Left lung (tissue), 10 donors: ENCODE results near the gene ADGRG7. TPM values are rescaled to one million over a fixed set of nuclear protein-coding genes. Genes with fewer than 3 reads are reported as not detected.

ENCODE experiments used
- ATAC-seq: fragments of 200-7000 bp; cut with Tn5 transposase; one replicate; pipeline ENCODE4 v1.9.1; 2020; ENCODE audit warnings: moderate library complexity
- DNase-seq, 4 donors: peaks; one replicate each; pipeline ENCODE4 v3.0.0-alpha.2; 2013 to 2020
- H3K27ac ChIP-seq, 2 donors: fragments of 200-600 bp; sonication (generic) in 1 of 2; one replicate each; pipeline versions ENCODE4 v1.5.0 to v1.8.0; 2020 to 2021
- H3K27me3 ChIP-seq, 2 donors: fragments of 200-600 bp; sonication (generic) in 1 of 2; one replicate each; pipeline versions ENCODE4 v1.5.0 to v1.8.0; 2020 to 2021
- H3K36me3 ChIP-seq, 2 donors: fragments of 200-600 bp; sonication (generic) in 1 of 2; one replicate each; pipeline versions ENCODE4 v1.5.0 to v1.8.0; 2020 to 2021
- H3K4me1 ChIP-seq, 2 donors: fragments of 200-600 bp; one replicate each; pipeline ENCODE4 v1.8.0; 2021
- H3K4me3 ChIP-seq, 2 donors: fragments of 200-600 bp; sonication (generic) in 1 of 2; one replicate each; pipeline versions ENCODE4 v1.5.0 to v1.8.0; 2020 to 2021; ENCODE audit warnings: mild to moderate bottlenecking in 1 of 2
- H3K9me3 ChIP-seq, 2 donors: fragments of 200-600 bp; sonication (generic) in 1 of 2; one replicate each; pipeline versions ENCODE4 v1.5.0 to v1.8.0; 2020 to 2021
- CTCF ChIP-seq, 2 donors: fragments of 200-600 bp; sonication (generic) in 1 of 2; IDR thresholded peaks; one replicate each; pipeline versions ENCODE4 v1.5.0 to v1.8.0; 2021; ENCODE audit warnings: antibody characterized with exemption in 2 of 2
- intact Hi-C, 2 donors: fragments of 100-400 bp; cut with DNase I; formaldehyde crosslinking; loops; one replicate each; pipeline versions ENCODE4 v1.11.2 to v1.14.2; 2022
- polyA plus RNA-seq, 6 donors: library from polyadenylated mRNA; unstranded; fragments of 120-200 nt; gene quantifications; one replicate each; pipeline ENCODE4 v1.2.1, GENCODE V29; 2013; ENCODE audit not compliant: insufficient read length in 6 of 6
- total RNA-seq, 2 donors: library from RNA; stranded (reverse); fragmentation: NEBNext Ultra II Directional; extraction: Animal tissue kit (Norgen Biotek cat#: 25700); gene quantifications; one replicate each; pipeline ENCODE4 v1.2.1, GENCODE V29; 2021
- donor health status: DM: no; HTN: yes; CAD: no.
- donor health status: DM: no; HTN: no; CAD: no.

ADGRG7 gene
- total and polyA plus RNA-seq, 8 donors, result not detected

- no peak for TF ChIP-seq CTCF (IDR thresholded peaks at IDR 0.05)
- no peak overlapping the region for H3K4me3 ChIP-seq
- H3K9me3 ChIP-seq, result no peaks in the 10 kb centered on the region
- H3K4me1 ChIP-seq, result no peaks in the 10 kb centered on the region
- H3K27ac ChIP-seq, result no peak overlapping the region
- H3K36me3 ChIP-seq, result no peaks in the 10 kb centered on the region
- ATAC-seq, result no peak
- peaks cover 0 to 3% of the 10 kb centered on the region in 2 donors for H3K27me3 ChIP-seq
- intact Hi-C loops, result no loop called here
- no peak for DNase-seq
Measured at GRCh38 chr3:100697172-100697571, 87.8 kb downstream of the ADGRG7 start.

GRCh38 chr3:100697723-100698285, 88.4 kb downstream of the ADGRG7 start:
- intact Hi-C loops, result no loop called here
- no peaks in the 10 kb centered on the region for H3K36me3 ChIP-seq
- no peaks in the 10 kb centered on the region for H3K9me3 ChIP-seq
- DNase-seq (no peak), ATAC-seq (no peak)
- no peaks in the 10 kb centered on the region for H3K4me1 ChIP-seq
- H3K4me3 ChIP-seq, result no peak overlapping the region
- no peaks in the 10 kb centered on the region for H3K27me3 ChIP-seq
- H3K27ac ChIP-seq, result no peak overlapping the region
- no peak for TF ChIP-seq CTCF (IDR thresholded peaks at IDR 0.05)

- DNase-seq (no peak), ATAC-seq (no peak)
- Histone ChIP-seq H3K4me3 (no peak overlapping the region), H3K9me3 (no peaks in the 10 kb centered on the region), H3K27ac (no peak overlapping the region), H3K4me1 (no peaks in the 10 kb centered on the region), H3K27me3 (no peaks in the 10 kb centered on the region), H3K36me3 (no peaks in the 10 kb centered on the region)
- intact Hi-C loops, result no loop called here
- no peak for TF ChIP-seq CTCF (IDR thresholded peaks at IDR 0.05)
Measured at GRCh38 chr3:100698736-100699135, 89.3 kb downstream of the ADGRG7 start.

- Histone ChIP-seq H3K27ac (no peak overlapping the region), H3K27me3 (no peaks in the 10 kb centered on the region), H3K4me1 (no peaks in the 10 kb centered on the region), H3K36me3 (no peaks in the 10 kb centered on the region), H3K4me3 (no peak overlapping the region), H3K9me3 (no peaks in the 10 kb centered on the region)
- no peak for DNase-seq
- ATAC-seq, result no peak
- no peak for TF ChIP-seq CTCF (IDR thresholded peaks at IDR 0.05)
- intact Hi-C loops, result no loop called here
Measured at GRCh38 chr3:100700708-100701107, 91.3 kb downstream of the ADGRG7 start.

- DNase-seq (no peak), ATAC-seq (no peak)
- TF ChIP-seq CTCF (IDR thresholded peaks at IDR 0.05), result no peak
- Histone ChIP-seq H3K4me3 (no peak overlapping the region), H3K4me1 (no peaks in the 10 kb centered on the region), H3K27me3 (peaks cover 0 to 9% of the 10 kb centered on the region in 2 donors), H3K9me3 (no peaks in the 10 kb centered on the region), H3K36me3 (no peaks in the 10 kb centered on the region), H3K27ac (no peak overlapping the region)
- intact Hi-C loops, result no loop called here
Measured at GRCh38 chr3:100702082-100702979, 92.9 kb downstream of the ADGRG7 start.
